CD4-positive, alpha-beta T cell (primary cell): ENCODE results near the gene CTSD. TPM values are rescaled to one million over a fixed set of nuclear protein-coding genes. Genes with fewer than 3 reads are reported as not detected.
A peak's percentile ranks its signal among the peaks of the same experiment; 100 is the strongest.

Experiments
- ATAC-seq: fragments of 200-7000 bp; cut with Tn5 transposase; one replicate; pipeline ENCODE4 v1.10.0; 2022; ENCODE audit warnings: mild to moderate bottlenecking; ENCODE audit not compliant: poor library complexity
- CTCF ChIA-PET: fragments of 350-600 bp; sonication (Branson Sonifier 250); formaldehyde crosslinking; loops from one replicate; lab custom pipeline; 2021; ENCODE audit warnings: antibody characterized with exemption, inconsistent platforms; lab: Charles Lee
- POLR2A ChIA-PET: fragments of 350-600 bp; sonication (Branson Sonifier 250); formaldehyde crosslinking; loops from one replicate; lab custom pipeline; 2021; ENCODE audit warnings: antibody characterized with exemption, inconsistent platforms; lab: Charles Lee
- DNase-seq, 14 experiments: peaks; one replicate each; pipeline ENCODE4 v3.0.0-alpha.2; 2013 to 2020; ENCODE audit warnings: mixed read lengths in 2 of 14
- H3K27ac ChIP-seq, 2 donors: one replicate each; pipeline versions ENCODE4 v1.5.1 to v1.7.0; 2013; ENCODE audit warnings: low read length in 2 of 2, low read depth in 1 of 2, mild to moderate bottlenecking in 1 of 2
- H3K27me3 ChIP-seq, 2 experiments: 1 replicate in 1 of 2; 2 replicates in 1 of 2; pipeline versions ENCODE4 v1.6.1 to v1.7.0; 2013; ENCODE audit warnings: low read length in 2 of 2, control low read depth in 1 of 2, mild to moderate bottlenecking in 1 of 2, moderate library complexity in 1 of 2; ENCODE audit not compliant: insufficient read depth in 2 of 2, control insufficient read depth in 1 of 2
- H3K36me3 ChIP-seq: one replicate; pipeline ENCODE4 v1.6.1; 2013; ENCODE audit warnings: low read length, control low read depth; ENCODE audit not compliant: insufficient read depth
- H3K4me1 ChIP-seq: one replicate; pipeline ENCODE4 v1.6.1; 2013; ENCODE audit warnings: low read length, control low read depth; ENCODE audit not compliant: insufficient read depth
- H3K4me3 ChIP-seq: one replicate; pipeline ENCODE4 v1.5.1; 2013; ENCODE audit warnings: mild to moderate bottlenecking, low read length, moderate library complexity
- H3K9me3 ChIP-seq, 2 experiments: 1 replicate in 1 of 2; 2 replicates in 1 of 2; pipeline versions ENCODE4 v1.6.1 to v1.7.0; 2013; ENCODE audit warnings: low read length in 2 of 2, mild to moderate bottlenecking in 2 of 2, control low read depth in 1 of 2, moderate library complexity in 1 of 2; ENCODE audit not compliant: control insufficient read depth in 1 of 2, insufficient read depth in 1 of 2
- H3K27ac Mint-ChIP-seq: one replicate; pipeline ENCODE4 v1.8.0; 2020; ENCODE audit warnings: mixed read lengths
- H3K27me3 Mint-ChIP-seq: one replicate; pipeline ENCODE4 v1.8.0; 2021; ENCODE audit warnings: mixed read lengths
- H3K36me3 Mint-ChIP-seq: one replicate; pipeline ENCODE4 v1.8.0; 2021; ENCODE audit warnings: low read depth, mixed read lengths
- H3K4me1 Mint-ChIP-seq: one replicate; pipeline ENCODE4 v1.8.0; 2021; ENCODE audit warnings: low read depth, mixed read lengths
- H3K4me3 Mint-ChIP-seq: one replicate; pipeline ENCODE4 v1.8.0; 2020; ENCODE audit warnings: mild to moderate bottlenecking, mixed read lengths
- H3K9me3 Mint-ChIP-seq: one replicate; pipeline ENCODE4 v1.8.0; 2020; ENCODE audit warnings: mixed read lengths
- CTCF ChIP-seq: fragments of 200-600 bp; IDR thresholded peaks from one replicate; pipeline ENCODE4 v1.8.0; 2022; ENCODE audit warnings: antibody characterized with exemption, mild to moderate bottlenecking
- intact Hi-C, 2 experiments: fragments of 100-400 bp; cut with DNase I in 1 of 2; cut with micrococcal nuclease in 1 of 2; formaldehyde crosslinking; loops; one replicate each; pipeline versions ENCODE4 v1.15.1 to v1.9.0; 2023 to 2025; cut with DNase I, micrococcal nuclease
- total RNA-seq, 174 experiments: library from RNA in 2 of 174; stranded (reverse) in 2 of 174; gene quantifications; one replicate each; pipeline ENCODE4 v1.2.3 and lab custom pipeline; 2021 to 2026

The CTSD gene
- total RNA-seq, 2 experiments from 2014 or later: 63.3 to 71.3 TPM

DNA sequence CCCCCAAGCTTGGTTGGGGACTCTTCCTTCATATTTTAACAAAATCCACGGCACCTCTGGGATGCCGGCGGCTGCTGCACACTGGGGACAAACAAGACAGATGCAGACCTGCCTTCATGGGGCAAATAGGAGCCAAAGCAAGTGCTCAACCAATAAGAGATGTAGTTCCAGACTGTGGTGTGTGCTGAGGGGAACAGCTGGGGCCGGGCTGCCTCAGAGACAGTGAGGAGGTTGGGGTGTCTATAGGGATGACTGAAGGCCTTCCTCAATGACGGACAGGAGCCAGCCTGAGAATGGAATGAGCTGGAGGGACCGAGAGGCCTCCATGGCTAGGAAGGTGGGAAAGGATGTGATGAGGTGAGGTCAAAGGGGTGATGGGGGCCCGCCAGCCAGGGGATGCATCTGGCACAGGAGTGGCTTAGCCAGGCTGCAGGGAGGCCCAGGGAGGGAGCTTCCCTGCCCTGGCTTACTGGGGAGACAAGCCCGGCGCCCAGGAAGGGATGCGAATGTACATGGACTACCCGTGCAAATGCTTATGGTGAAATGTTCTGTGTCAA is 10.3 kb upstream of the CTSD start:
- Mint-ChIP-seq H3K27ac (no peak overlapping the region), H3K9me3 (no peaks in the 10 kb centered on the region), H3K36me3 (no peaks in the 10 kb centered on the region), H3K4me1 (peaks cover 11% of the 10 kb centered on the region), H3K4me3 (no peak overlapping the region), H3K27me3 (no peaks in the 10 kb centered on the region)
- no peak for DNase-seq
- TF ChIP-seq CTCF: no peak
- peaks cover 22% of the 10 kb centered on the region for H3K4me1 ChIP-seq
- no peak overlapping the region for H3K4me3 ChIP-seq
- peaks cover 0 to under 1% of the 10 kb centered on the region in 2 experiments for H3K27me3 ChIP-seq
- no peak overlapping the region for H3K27ac ChIP-seq
- H3K36me3 ChIP-seq: no peaks in the 10 kb centered on the region
- ChIA-PET CTCF (no interaction called here), POLR2A (no interaction called here)
- no peak for ATAC-seq
- H3K9me3 ChIP-seq: no peaks in the 10 kb centered on the region
- intact Hi-C loops: loop anchor here in 1 of 2 experiments (2.0 kb wide), 1 partner anchor 81 kb away; no protein-coding TSS in a partner anchor

- DNase-seq: no peak
- TF ChIP-seq CTCF: no peak
- intact Hi-C loops: loop anchor here in 1 of 2 experiments (2.0 kb wide), 1 partner anchor 81 kb away; no protein-coding TSS in a partner anchor
- ATAC-seq: no peak
- H3K36me3 Mint-ChIP-seq: no peaks in the 10 kb centered on the region
- ChIA-PET POLR2A (no interaction called here), CTCF (no interaction called here)
- Histone ChIP-seq H3K9me3 (no peaks in the 10 kb centered on the region), H3K4me3 (no peak overlapping the region), H3K36me3 (no peaks in the 10 kb centered on the region), H3K27me3 (no peaks in the 10 kb centered on the region), H3K4me1 (peaks cover 22% of the 10 kb centered on the region), H3K27ac (no peak overlapping the region)
- no peak overlapping the region for H3K4me3 Mint-ChIP-seq
- H3K27me3 Mint-ChIP-seq: no peaks in the 10 kb centered on the region
- no peaks in the 10 kb centered on the region for H3K9me3 Mint-ChIP-seq
- peaks cover 11% of the 10 kb centered on the region for H3K4me1 Mint-ChIP-seq
- H3K27ac Mint-ChIP-seq: no peak overlapping the region
Measured at GRCh38 chr11:1773131-1773993, 9.6 kb upstream of the CTSD start.

DNA sequence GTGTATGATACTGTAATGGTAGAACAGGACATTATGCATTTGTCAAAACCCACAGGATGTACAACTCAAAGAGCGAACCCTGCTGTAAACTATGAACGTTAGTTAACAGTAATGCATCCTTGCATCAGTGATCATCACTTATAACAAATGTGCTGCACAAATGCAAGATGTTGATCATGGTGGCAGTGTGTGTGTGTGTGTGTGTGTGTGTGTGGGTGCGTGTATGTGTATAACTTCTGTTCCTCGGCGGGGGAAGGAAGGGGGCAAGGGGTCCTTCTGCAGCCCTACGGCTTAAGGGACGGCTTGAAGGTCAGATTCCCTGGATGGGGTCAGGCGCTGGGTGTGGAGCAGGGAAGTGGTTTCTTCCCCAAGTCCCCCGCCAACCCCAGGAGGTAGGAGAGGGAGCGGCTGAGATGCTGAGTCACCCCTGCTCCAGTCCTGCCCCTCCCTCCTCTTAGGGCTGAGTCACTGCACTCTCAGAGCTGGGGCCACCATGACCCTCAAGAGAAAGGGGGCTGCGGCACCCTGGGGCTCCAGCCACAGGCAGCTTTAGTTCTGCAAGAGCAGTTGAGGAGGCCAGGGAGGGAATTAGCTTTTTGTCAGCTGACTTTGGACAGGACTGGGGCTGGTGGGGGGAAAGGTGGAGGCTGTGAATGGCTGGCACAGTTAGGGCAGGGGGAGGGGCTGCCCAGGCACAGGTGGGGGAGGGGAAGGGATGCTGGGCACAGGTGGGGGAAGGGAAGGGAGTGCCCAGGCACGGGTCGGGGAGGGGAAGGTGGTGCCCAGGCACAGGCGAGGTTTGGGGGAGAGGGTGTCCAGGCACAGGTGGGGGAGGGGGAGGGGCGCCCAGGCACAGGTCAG is 8.8 kb upstream of the CTSD start:
- Histone ChIP-seq H3K4me1 (peaks cover 27% of the 10 kb centered on the region), H3K36me3 (no peaks in the 10 kb centered on the region), H3K4me3 (peak overlapping the region; percentile 19), H3K27ac (no peak overlapping the region), H3K9me3 (no peaks in the 10 kb centered on the region), H3K27me3 (peaks cover 0 to 2% of the 10 kb centered on the region in 2 experiments)
- Mint-ChIP-seq H3K4me3 (no peak overlapping the region), H3K27me3 (no peaks in the 10 kb centered on the region), H3K9me3 (no peaks in the 10 kb centered on the region), H3K4me1 (peaks cover 11% of the 10 kb centered on the region), H3K36me3 (no peaks in the 10 kb centered on the region), H3K27ac (no peak overlapping the region)
- TF ChIP-seq CTCF: no peak
- ATAC-seq (peak; percentile 89), DNase-seq (peak in 8 of 14 experiments; percentile 23 to 74 (median 47))
- intact Hi-C loops: loop anchor here in 1 of 2 experiments (2.0 kb wide), 1 partner anchor 80 kb away; no protein-coding TSS in a partner anchor
- CTCF ChIA-PET: no interaction called here
- POLR2A ChIA-PET: no interaction called here
